Skeletal muscle satellite cell (primary cell): ENCODE results near the gene ZBTB22.

ENCODE experiments used
- H3K27me3 ChIP-seq: 2 replicates; pipeline ENCODE4 v1.7.0; 2013; ENCODE audit warnings: low read length; ENCODE audit not compliant: control insufficient read depth, insufficient read depth
- H3K36me3 ChIP-seq: 2 replicates; pipeline ENCODE4 v1.7.0; 2013; ENCODE audit warnings: mild to moderate bottlenecking, control low read depth, low read length; ENCODE audit not compliant: insufficient read depth
- H3K4me1 ChIP-seq: 2 replicates; pipeline ENCODE4 v1.7.0; 2013; ENCODE audit warnings: low read length; ENCODE audit not compliant: control insufficient read depth, insufficient read depth
- H3K4me2 ChIP-seq: 2 replicates; pipeline ENCODE4 v1.7.0; 2013; ENCODE audit warnings: mild to moderate bottlenecking, low read length
- H3K4me3 ChIP-seq: 2 replicates; pipeline ENCODE4 v1.7.0; 2013; ENCODE audit warnings: low read length
- H3K9ac ChIP-seq: 2 replicates; pipeline ENCODE4 v1.7.0; 2013; ENCODE audit warnings: mild to moderate bottlenecking, low read depth, low read length, moderate library complexity
- H3K9me3 ChIP-seq: replicated peaks from 2 replicates; pipeline ENCODE4 v1.7.0; 2013; ENCODE audit warnings: mild to moderate bottlenecking, control low read depth, low read length

ZBTB22 gene

GRCh38 chr6:33321227-33321626, 3.7 kb upstream of the ZBTB22 start:
- Histone ChIP-seq H3K36me3 (peaks cover 27% of the 10 kb centered on the region), H3K9me3 (no peaks in the 10 kb centered on the region), H3K4me1 (peaks cover 54% of the 10 kb centered on the region), H3K27me3 (no peaks in the 10 kb centered on the region), H3K4me2 (peak overlapping the region; percentile 98), H3K4me3 (peak overlapping the region; percentile 83), H3K9ac (peak overlapping the region; percentile 83)

- Histone ChIP-seq H3K36me3 (peaks cover 27% of the 10 kb centered on the region), H3K4me3 (peak overlapping the region; percentile 83), H3K4me1 (peaks cover 54% of the 10 kb centered on the region), H3K9ac (peak overlapping the region; percentile 83), H3K9me3 (no peaks in the 10 kb centered on the region), H3K27me3 (no peaks in the 10 kb centered on the region), H3K4me2 (peak overlapping the region; percentile 98)
Observed at GRCh38 chr6:33320315-33321181, 3.0 kb upstream of the ZBTB22 start.

DNA sequence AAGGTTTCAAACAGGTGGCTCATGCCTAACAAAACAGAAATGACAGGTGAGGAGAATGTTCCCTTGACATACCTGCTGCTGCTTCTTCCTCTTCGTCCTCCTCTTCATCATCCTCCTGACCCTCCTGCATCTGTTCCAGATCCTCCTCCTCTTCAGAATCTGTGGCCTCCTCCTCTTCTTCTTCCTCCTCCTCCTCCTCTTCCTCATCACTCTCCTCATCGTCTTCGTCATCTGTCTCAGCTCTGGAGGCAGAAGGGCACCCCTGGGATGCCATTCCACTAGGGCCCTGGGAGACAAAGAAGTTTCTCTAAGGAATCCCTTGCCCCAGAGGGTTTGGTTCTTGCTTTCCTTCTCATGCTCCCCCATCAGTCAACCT, 2.4 kb upstream of the ZBTB22 start:
- peak overlapping the region; percentile 98 for H3K4me2 ChIP-seq
- H3K4me3 ChIP-seq, result peak overlapping the region; percentile 53
- H3K9ac ChIP-seq, result peak overlapping the region; percentile 63
- peaks cover 27% of the 10 kb centered on the region for H3K36me3 ChIP-seq
- H3K9me3 ChIP-seq, result no peaks in the 10 kb centered on the region
- H3K4me1 ChIP-seq, result peaks cover 57% of the 10 kb centered on the region
- no peaks in the 10 kb centered on the region for H3K27me3 ChIP-seq

GRCh38 chr6:33318426-33319073, 1.0 kb upstream of the ZBTB22 start:
- Histone ChIP-seq H3K9me3 (no peaks in the 10 kb centered on the region), H3K36me3 (peaks cover 27% of the 10 kb centered on the region), H3K4me1 (peaks cover 59% of the 10 kb centered on the region), H3K9ac (peak overlapping the region; percentile 78), H3K4me3 (peak overlapping the region; percentile 90), H3K27me3 (no peaks in the 10 kb centered on the region), H3K4me2 (peak overlapping the region; percentile 86)

- Histone ChIP-seq H3K4me1 (peaks cover 59% of the 10 kb centered on the region), H3K4me3 (peak overlapping the region; percentile 90), H3K36me3 (peaks cover 27% of the 10 kb centered on the region), H3K27me3 (no peaks in the 10 kb centered on the region), H3K4me2 (peak overlapping the region; percentile 77), H3K9me3 (no peaks in the 10 kb centered on the region), H3K9ac (no peak overlapping the region)
Observed at GRCh38 chr6:33317419-33317668, 200 bp downstream of the ZBTB22 start.

DNA sequence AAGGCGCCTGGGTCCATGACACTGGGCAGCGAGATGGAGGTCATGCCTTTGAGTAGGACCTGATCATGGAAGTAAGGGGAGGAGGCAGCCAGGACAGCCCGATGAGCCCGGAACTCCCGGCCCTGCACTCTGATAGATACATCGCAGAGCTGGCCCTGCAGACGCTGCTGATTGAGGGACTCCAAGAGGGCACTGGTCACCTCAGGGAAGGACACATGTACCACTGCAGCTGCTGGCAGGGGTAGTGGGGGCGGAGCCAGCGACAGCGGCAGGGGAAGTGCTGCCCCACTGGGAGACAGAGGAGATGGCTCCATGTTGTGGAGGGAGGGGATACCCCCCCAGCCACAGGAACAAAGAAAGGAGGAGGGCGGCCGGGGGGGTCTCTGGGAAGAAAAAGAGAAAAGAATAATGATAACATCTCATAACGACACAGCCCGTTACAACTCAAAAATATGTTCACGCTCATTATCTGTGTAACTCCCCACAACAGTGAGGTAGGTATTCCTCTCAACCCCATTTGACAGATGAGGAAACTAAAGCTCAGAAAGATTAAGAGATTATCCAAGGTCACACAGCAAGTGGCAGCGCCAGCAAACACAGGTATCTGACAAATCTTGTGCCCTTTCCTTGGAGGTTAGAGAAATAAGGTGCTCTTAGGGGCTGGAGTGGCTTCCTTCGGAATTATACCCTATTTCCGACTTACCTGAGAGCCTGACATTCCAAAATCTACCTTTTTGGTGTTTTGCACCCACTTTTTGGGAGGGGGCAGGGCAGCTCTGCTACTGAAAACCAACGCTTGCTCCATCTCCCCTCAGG, 733 bp downstream of the ZBTB22 start:
- H3K36me3 ChIP-seq, result peaks cover 27% of the 10 kb centered on the region
- peak overlapping the region; percentile 77 for H3K4me2 ChIP-seq
- H3K27me3 ChIP-seq, result no peaks in the 10 kb centered on the region
- H3K4me1 ChIP-seq, result peaks cover 61% of the 10 kb centered on the region
- peak overlapping the region; percentile 90 for H3K4me3 ChIP-seq
- no peak overlapping the region for H3K9ac ChIP-seq
- no peaks in the 10 kb centered on the region for H3K9me3 ChIP-seq

DNA sequence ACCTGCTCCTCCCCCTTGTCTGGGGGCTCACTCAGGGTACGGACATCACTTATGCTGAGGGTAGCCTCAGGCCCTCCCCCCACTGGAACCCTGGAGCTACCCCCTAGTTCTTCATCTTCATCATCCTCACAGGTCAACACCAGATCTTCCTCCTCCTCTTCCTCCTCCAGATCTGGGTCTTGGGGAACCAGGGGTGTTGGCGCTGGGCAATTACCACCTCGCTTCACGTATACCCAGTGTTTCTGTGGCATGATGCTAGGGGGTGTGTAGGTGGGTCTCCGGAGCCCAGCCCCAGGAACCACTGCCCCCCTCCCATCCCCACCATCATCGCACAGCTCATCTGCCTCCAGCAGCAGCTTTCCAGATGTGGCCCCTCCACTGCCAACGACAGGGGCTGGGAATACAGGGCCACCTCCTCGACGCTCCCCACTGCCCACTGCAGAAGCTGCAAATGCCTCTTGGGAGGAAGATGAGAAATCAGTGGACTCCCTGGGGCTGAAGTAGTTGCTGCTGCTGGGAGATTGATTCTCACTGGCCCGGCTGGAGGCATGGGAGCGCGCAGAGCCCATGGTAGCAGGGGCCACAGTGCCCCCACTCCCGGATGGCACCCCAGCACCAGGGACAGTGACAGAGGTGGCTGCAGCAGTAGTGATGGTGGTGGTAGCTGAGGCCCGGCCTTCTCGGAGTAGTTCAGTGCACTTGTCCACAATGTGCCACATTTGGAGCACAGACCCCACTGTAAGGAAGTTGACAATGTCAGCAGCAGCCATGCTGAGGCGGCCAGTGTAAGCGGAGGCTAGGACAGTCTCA, 1.5 kb downstream of the ZBTB22 start:
- no peak overlapping the region for H3K4me3 ChIP-seq
- H3K4me2 ChIP-seq, result no peak overlapping the region
- H3K9ac ChIP-seq, result no peak overlapping the region
- H3K27me3 ChIP-seq, result no peaks in the 10 kb centered on the region
- no peaks in the 10 kb centered on the region for H3K9me3 ChIP-seq
- peaks cover 54% of the 10 kb centered on the region for H3K4me1 ChIP-seq
- H3K36me3 ChIP-seq, result peaks cover 23% of the 10 kb centered on the region

DNA sequence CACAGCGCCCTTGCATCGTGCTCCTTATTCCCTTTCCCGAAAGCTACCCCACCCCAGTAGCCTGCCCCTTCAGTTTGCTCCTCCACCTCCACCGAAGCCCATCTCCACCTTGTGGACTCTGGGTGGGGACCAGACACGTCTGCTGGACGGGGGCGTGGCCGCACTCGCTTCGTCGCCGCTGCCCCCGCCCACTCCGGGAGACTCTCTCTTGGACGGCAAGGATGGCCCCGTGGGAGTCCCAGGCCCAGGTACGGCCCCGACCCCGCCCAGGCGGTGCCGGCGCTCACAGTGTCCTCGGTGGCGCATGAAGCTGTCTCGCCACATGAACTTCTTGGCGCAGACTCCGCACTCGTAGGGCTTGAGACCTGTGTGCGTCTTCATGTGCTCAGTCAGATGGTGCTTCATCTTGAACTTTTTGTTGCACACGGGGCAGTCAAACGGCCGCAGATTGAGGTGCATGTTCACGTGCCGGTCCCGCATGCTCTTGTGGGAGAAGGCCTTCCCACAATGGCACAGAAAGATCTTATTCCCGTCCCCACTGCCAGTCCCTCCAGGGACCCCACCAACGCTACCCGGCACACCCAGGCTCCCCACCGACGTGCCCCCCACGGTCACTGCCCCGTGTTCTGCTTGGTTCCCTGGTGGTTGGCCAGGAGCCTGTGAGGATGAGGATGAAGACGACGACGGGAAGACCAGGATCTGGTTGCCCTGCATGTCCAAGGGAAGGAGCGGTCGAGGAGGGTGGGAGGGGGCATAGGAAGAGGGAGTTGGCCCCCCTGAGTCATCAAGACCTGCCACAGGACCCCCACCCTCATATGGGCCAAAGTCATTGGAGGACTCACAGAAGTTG, 2.4 kb downstream of the ZBTB22 start:
- Histone ChIP-seq H3K27me3 (no peaks in the 10 kb centered on the region), H3K36me3 (peaks cover 17% of the 10 kb centered on the region), H3K9me3 (no peaks in the 10 kb centered on the region), H3K4me2 (peak overlapping the region; percentile 98), H3K4me3 (peak overlapping the region; percentile 100), H3K9ac (peak overlapping the region; percentile 96), H3K4me1 (peaks cover 46% of the 10 kb centered on the region)

GRCh38 chr6:33314515-33314942, 3.0 kb downstream of the ZBTB22 start:
- Histone ChIP-seq H3K9me3 (no peaks in the 10 kb centered on the region), H3K27me3 (no peaks in the 10 kb centered on the region), H3K4me2 (peak overlapping the region; percentile 98), H3K4me1 (peaks cover 40% of the 10 kb centered on the region), H3K4me3 (peak overlapping the region; percentile 100), H3K36me3 (peaks cover 10% of the 10 kb centered on the region), H3K9ac (peak overlapping the region; percentile 96)

- Histone ChIP-seq H3K4me3 (peak within 1 kb of the TSS; percentile 100), H3K9ac (peak within 1 kb of the TSS; percentile 96), H3K9me3 (no peaks in the 10 kb centered on the region), H3K4me2 (peak within 1 kb of the TSS; percentile 98), H3K4me1 (peaks cover 34% of the 10 kb centered on the region), H3K36me3 (peaks cover 4% of the 10 kb centered on the region), H3K27me3 (no peaks in the 10 kb centered on the region)
Observed at GRCh38 chr6:33313709-33314514, 3.6 kb downstream of the ZBTB22 start, which contains the start of gene TAPBP. Gene TAPBP (minus strand): TSS chr6:33314078. CDS start chr6:33314041, 37 bp downstream.
